ENCODE data around the gene RNF144B. TPM values are rescaled to one million over a fixed set of nuclear protein-coding genes. Genes with fewer than 3 reads are reported as not detected.

Gene RNF144B
- total and polyA plus RNA-seq, 7 donors: 6.0 to 94.9 (median 34.5) TPM

Other genes with a start within 250 kb of the RNF144B start
- gene TPMT, start 232.3 kb upstream of the RNF144B start, total RNA-seq: 10 to 100 TPM in 1 of 4 donors, 1 to 10 TPM in 3; 7.9 to 10.3 (median 9.5) TPM
- gene TPMT, start 232.3 kb upstream of the RNF144B start, polyA plus RNA-seq: 10 to 100 TPM in 2 of 3 donors, 1 to 10 TPM in 1; 8.2 to 19.3 (median 16.6) TPM
- 10 to 100 TPM; 18.1 to 27.3 (median 23.6) TPM for gene KDM1B, start 231.9 kb upstream of the RNF144B start, total RNA-seq
- 10 to 100 TPM in 2 of 3 donors, 1 to 10 TPM in 1; 7.7 to 33.4 (median 16.1) TPM for gene KDM1B, start 231.9 kb upstream of the RNF144B start, polyA plus RNA-seq
- 10 to 100 TPM; 65.0 to 91.0 (median 69.2) TPM for gene DEK, start 122.8 kb upstream of the RNF144B start, total RNA-seq
- 10 to 100 TPM; 28.7 to 66.1 (median 44.3) TPM for gene DEK, start 122.8 kb upstream of the RNF144B start, polyA plus RNA-seq

All from psoas muscle (tissue), 7 donors.